ENCODE results near the gene NPPB. TPM values are rescaled to one million over a fixed set of nuclear protein-coding genes. Genes with fewer than 3 reads are reported as not detected.
A peak's percentile ranks its signal among the peaks of the same experiment; 100 is the strongest.

NPPB gene
- total and polyA plus RNA-seq, 9 of the 15 experiments (the other 6 are each of a cell fraction or from before 2014, with no cell fraction given) = not detected

- TF ChIP-seq, protein P1, sequence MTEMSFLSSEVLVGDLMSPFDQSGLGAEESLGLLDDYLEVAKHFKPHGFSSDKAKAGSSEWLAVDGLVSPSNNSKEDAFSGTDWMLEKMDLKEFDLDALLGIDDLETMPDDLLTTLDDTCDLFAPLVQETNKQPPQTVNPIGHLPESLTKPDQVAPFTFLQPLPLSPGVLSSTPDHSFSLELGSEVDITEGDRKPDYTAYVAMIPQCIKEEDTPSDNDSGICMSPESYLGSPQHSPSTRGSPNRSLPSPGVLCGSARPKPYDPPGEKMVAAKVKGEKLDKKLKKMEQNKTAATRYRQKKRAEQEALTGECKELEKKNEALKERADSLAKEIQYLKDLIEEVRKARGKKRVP (CRISPR knock-in tag; IDR thresholded peaks at IDR 0.05) = 0 out of 2 replicates have a peak, but pooled peaks have one; percentile 33
- TF ChIP-seq ZNF175 (CRISPR knock-in tag; IDR thresholded peaks at IDR 0.05; ENCODE audit: low read depth) = peak; percentile 1; the same call in 1 of the 2 replicates
- TF ChIP-seq, protein P2, sequence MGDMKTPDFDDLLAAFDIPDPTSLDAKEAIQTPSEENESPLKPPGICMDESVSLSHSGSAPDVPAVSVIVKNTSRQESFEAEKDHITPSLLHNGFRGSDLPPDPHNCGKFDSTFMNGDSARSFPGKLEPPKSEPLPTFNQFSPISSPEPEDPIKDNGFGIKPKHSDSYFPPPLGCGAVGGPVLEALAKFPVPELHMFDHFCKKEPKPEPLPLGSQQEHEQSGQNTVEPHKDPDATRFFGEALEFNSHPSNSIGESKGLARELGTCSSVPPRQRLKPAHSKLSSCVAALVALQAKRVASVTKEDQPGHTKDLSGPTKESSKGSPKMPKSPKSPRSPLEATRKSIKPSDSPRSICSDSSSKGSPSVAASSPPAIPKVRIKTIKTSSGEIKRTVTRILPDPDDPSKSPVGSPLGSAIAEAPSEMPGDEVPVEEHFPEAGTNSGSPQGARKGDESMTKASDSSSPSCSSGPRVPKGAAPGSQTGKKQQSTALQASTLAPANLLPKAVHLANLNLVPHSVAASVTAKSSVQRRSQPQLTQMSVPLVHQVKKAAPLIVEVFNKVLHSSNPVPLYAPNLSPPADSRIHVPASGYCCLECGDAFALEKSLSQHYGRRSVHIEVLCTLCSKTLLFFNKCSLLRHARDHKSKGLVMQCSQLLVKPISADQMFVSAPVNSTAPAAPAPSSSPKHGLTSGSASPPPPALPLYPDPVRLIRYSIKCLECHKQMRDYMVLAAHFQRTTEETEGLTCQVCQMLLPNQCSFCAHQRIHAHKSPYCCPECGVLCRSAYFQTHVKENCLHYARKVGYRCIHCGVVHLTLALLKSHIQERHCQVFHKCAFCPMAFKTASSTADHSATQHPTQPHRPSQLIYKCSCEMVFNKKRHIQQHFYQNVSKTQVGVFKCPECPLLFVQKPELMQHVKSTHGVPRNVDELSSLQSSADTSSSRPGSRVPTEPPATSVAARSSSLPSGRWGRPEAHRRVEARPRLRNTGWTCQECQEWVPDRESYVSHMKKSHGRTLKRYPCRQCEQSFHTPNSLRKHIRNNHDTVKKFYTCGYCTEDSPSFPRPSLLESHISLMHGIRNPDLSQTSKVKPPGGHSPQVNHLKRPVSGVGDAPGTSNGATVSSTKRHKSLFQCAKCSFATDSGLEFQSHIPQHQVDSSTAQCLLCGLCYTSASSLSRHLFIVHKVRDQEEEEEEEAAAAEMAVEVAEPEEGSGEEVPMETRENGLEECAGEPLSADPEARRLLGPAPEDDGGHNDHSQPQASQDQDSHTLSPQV (IDR thresholded peaks at IDR 0.05) = 0 out of 2 replicates have a peak, but pooled peaks have one; percentile 34
- TF ChIP-seq ZNF165 (CRISPR knock-in tag; IDR thresholded peaks at IDR 0.05; ENCODE audit: borderline replicate concordance) = 0 out of 2 replicates have a peak, but pooled peaks have one; percentile 6
- TF ChIP-seq ATF7 (IDR thresholded peaks at IDR 0.05) = peak; percentile 96
- peak; percentile 43; the same call in 1 of the 2 replicates for TF ChIP-seq TCF3 (CRISPR knock-in tag; IDR thresholded peaks at IDR 0.05)
- peak; percentile 48; the same call in 1 of the 2 replicates for TF ChIP-seq ZNF766 (CRISPR knock-in tag; conservative IDR thresholded peaks at IDR 0.05)
- TF ChIP-seq USF1 (CRISPR knock-in tag; IDR thresholded peaks at IDR 0.05) = peak; percentile 61
- no peak for TF ChIP-seq ID3 (CRISPR knock-in tag; IDR thresholded peaks at IDR 0.05)
- peak; percentile 34; the same call in 1 of the 2 replicates for TF ChIP-seq ID3 (tag; IDR thresholded peaks at IDR 0.05)
Observed at GRCh38 chr1:11841245-11842153, 17.2 kb downstream of the NPPB start (continued).

Data from K562 (cell line).